Left ventricle myocardium superior (tissue), 1 donor: ENCODE data around the gene PTAR1. TPM values are rescaled to one million over a fixed set of nuclear protein-coding genes. Genes with fewer than 3 reads are reported as not detected.
"Not testable (repeated sequence)": the region's sequence is repeated elsewhere in the genome, so short reads cannot be mapped to it uniquely, and the experiment has no call there.

Experiments used
- ATAC-seq: fragments of 200-7000 bp; cut with Tn5 transposase; one replicate; pipeline ENCODE4 v1.9.1; 2020; ENCODE audit warnings: mild to moderate bottlenecking, moderate library complexity
- DNase-seq: peaks from one replicate; pipeline ENCODE4 v3.0.0-alpha.2; 2020
- intact Hi-C: fragments of 100-400 bp; cut with micrococcal nuclease; formaldehyde crosslinking; loops from one replicate; pipeline ENCODE4 v1.11.0; 2022
- long read RNA-seq: library from polyadenylated mRNA; unstranded; transcript quantifications from one replicate; pipeline ENCODE4 v2.0.0, GENCODE V29; 2021
- total RNA-seq: library from RNA; stranded (reverse); fragmentation: NEBNext Ultra II Directional; extraction: Animal tissue kit (Norgen Biotek cat#: 25700); gene quantifications from one replicate; pipeline ENCODE4 v1.2.1, GENCODE V29; 2021
- donor health status: DM: no; HTN: yes; CAD: no; lungs with severe emphysema.

PTAR1 gene, protein sequence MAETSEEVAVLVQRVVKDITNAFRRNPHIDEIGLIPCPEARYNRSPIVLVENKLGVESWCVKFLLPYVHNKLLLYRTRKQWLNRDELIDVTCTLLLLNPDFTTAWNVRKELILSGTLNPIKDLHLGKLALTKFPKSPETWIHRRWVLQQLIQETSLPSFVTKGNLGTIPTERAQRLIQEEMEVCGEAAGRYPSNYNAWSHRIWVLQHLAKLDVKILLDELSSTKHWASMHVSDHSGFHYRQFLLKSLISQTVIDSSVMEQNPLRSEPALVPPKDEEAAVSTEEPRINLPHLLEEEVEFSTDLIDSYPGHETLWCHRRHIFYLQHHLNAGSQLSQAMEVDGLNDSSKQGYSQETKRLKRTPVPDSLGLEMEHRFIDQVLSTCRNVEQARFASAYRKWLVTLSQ
- 24.9 TPM for total RNA-seq
- long read RNA-seq, partial matches to known transcripts, result 3 of 14 reads
- long read RNA-seq, other reads (novel, unspliced or antisense), result 8 of 14 reads

DNA sequence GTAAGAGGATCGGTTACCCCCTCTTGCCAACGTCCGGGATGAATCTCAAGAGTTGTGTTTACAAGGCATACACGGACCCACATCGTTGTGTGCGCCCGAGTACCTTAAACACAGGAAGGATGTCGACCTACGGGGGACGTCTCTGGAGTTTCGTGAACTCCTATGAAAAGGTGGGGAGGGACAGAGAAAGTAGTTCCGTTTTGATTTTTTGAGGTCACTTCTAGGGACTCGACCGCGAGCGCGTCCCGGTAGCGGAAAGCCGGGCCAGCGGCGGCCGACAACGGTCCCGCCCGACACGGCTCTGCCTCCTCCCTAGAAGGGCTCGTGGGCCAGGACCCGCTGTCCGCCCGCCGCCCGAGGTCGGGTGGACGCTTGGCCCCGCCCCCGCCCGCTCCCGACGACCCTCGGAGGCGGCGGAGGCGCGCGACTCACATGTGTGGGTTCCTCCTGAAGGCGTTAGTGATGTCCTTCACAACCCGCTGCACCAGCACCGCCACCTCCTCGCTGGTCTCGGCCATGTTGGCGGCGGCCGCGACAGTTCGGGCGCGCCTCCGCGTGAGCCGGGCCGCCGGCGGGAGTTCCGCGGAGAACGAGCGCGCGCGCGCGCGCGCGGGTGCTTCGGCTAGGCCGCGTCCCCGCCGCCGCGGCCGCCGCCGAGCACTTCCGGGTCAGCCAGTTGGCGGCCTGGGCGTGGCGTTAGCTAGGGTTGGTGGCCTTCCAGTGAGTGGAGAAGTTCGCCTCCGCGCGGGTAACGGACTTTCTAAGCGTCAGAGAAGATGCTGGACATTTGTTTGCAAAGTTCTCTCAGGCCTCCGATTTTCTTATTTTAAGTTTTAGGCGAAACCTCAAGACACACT lies at the start of gene PTAR1:
TSS of gene PTAR1 (minus strand) at position 591 of the 857 bp plus-strand sequence. CDS start at position 518, 73 bp downstream.
- intact Hi-C loops, result loop anchor here (10.0 kb wide), 1 partner anchor 85 kb away; the partner anchor contains the start of gene APBA1
- DNase-seq, result peak; percentile 97
- ATAC-seq, result peak; percentile 98

DNA sequence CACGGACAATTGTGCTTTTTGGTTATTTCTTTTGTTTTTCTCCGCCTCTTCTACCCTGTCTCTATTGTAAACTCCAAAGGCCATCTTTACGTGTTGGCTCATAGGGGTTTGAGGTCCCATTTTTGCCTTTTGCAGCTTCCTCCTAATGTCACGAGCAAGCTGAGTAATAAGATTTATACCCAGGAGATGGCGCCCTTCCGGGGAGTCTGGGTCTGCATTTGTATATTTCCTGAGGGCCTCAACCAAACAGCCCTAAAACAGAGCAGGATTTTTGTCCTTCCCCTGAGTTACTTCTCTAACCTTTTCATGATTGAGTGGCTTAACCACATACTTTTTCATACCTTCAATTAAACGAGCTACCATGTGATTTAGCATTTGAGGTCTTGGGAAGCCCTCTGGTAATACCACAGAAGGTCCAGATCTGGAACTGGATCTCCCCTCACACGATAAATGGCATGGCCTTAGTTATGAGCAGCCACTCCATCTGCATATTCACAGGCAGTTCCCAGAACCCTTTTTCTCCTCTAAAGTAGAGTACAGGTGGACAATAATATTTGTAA lies 49.6 kb upstream of the PTAR1 start:
- intact Hi-C loops, result no loop called here
- DNase-seq, result no peak

GRCh38 chr9:69806627-69807026 lies 46.8 kb upstream of the PTAR1 start:
- intact Hi-C loops, result no loop called here
- ATAC-seq, result no peak
- no peak for DNase-seq

More for the DNA sequence above, 49.6 kb upstream of the PTAR1 start:
- ATAC-seq, result no peak

DNA sequence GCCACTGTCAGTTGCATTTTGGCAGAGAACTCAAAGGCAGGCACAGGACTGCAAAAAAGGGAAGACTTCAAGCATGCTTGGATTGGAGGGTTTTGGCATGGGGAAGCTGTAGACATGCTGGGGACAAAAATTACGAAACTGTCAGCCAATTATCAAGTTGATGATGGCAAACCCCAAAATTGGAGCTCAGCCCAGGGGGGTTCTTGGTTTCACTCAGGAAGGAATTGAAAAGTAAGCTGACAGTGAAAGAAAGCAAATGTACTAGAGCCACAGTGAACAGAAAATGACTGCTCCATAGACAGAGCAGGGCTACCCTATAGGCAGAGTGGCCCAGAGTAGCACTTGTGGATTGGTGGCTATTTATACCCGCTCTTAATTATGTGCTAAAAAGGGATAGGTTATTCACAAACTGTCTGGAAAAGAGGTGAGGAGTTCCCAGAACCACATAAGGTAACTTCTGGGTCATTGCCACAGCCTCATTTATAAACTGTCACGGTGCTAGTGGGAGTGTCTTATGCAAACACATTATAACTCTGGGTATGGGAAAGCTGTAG lies 46.2 kb upstream of the PTAR1 start:
- ATAC-seq (peak; percentile 71), DNase-seq (peak; percentile 41)
- intact Hi-C loops, result no loop called here

- ATAC-seq, result no peak
- intact Hi-C loops, result no loop called here
- no peak for DNase-seq
Measured at GRCh38 chr9:69801989-69802388, 42.2 kb upstream of the PTAR1 start.

DNA sequence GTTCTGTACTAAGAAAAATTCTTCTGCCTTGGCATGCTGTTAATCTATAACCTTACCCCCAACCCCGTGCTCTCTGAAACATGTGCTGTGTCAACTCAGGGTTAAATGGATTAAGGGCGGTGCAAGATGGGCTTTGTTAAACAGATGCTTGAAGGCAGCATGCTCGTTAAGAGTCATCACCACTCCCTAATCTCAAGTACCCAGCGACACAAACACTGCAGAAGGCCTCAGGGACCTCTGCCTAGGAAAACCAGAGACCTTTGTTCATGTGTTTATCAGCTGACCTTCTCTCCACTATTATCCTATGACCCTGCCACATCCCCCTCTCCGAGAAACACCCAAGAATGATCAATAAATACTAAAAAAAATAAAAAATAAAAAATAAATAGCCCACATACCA lies 40.2 kb upstream of the PTAR1 start:
- ATAC-seq, DNase-seq, intact Hi-C loops: not testable (repeated sequence)

GRCh38 chr9:69799521-69799920 lies 39.7 kb upstream of the PTAR1 start:
- DNase-seq, intact Hi-C loops, ATAC-seq: not testable (repeated sequence)

- intact Hi-C loops, result no loop called here
- DNase-seq (no peak), ATAC-seq (no peak)
Measured at GRCh38 chr9:69798744-69799143, 38.9 kb upstream of the PTAR1 start.

DNA sequence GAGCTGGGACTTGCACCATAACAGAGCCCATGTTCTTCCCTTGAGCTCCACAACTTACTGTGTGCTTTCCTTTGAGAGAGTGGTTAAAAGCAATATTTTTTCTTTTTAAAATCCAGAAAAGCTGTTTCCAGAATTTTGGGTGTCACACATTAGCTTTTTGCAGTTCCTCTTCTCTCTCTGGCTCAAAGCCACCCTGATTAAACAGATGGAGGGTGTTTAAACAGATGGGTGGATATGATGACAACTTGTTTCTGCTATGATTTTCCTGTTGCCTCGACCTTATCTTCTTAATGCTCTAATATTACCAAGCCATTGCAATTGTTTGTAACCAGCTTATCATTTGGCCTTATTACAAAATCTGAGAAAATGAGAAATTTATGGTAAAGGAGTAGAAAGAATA lies 37.9 kb upstream of the PTAR1 start:
- ATAC-seq (peak; percentile 43), DNase-seq (no peak)
- intact Hi-C loops, result no loop called here

- intact Hi-C loops, result no loop called here
- no peak for DNase-seq
- no peak for ATAC-seq
Measured at GRCh38 chr9:69794356-69794755, 34.5 kb upstream of the PTAR1 start.

- ATAC-seq, result no peak
- intact Hi-C loops, result no loop called here
- no peak for DNase-seq
Measured at GRCh38 chr9:69785757-69786156, 25.9 kb upstream of the PTAR1 start.

DNA sequence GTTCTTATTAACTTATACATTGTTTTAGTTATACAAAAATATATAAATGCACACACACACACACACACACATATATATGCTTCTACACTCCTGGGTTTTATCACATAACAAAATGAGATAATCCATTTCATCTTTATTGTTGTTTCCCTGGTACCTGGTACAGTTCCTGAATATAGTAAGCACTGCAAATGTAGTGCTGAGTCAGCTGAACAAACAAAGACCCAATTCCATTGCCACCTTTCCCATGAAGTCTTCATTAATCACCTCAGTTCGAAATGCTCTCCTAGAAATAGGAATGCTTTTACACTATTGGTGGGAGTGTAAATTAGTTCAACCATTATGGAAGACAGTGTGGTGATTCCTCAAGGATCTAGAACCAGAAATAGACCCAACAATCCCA lies 13.4 kb upstream of the PTAR1 start:
- intact Hi-C loops, result no loop called here
- DNase-seq (no peak), ATAC-seq (no peak)

- ATAC-seq, result no peak
Measured at GRCh38 chr9:69771775-69772418, 12.1 kb upstream of the PTAR1 start.

GRCh38 chr9:69768716-69769115 lies 8.9 kb upstream of the PTAR1 start:
- intact Hi-C loops, result no loop called here
- ATAC-seq (no peak), DNase-seq (no peak)

More at GRCh38 chr9:69771775-69772418, 12.1 kb upstream of the PTAR1 start:
- intact Hi-C loops, result no loop called here
- no peak for DNase-seq

GRCh38 chr9:69768101-69768500 lies 8.3 kb upstream of the PTAR1 start:
- DNase-seq (no peak), ATAC-seq (no peak)
- intact Hi-C loops, result no loop called here

GRCh38 chr9:69763862-69764261 lies 4.1 kb upstream of the PTAR1 start:
- ATAC-seq, intact Hi-C loops: not testable (repeated sequence)

GRCh38 chr9:69762527-69762926 lies 2.7 kb upstream of the PTAR1 start:
- no peak for DNase-seq
- no peak for ATAC-seq
- intact Hi-C loops, result no loop called here

More at GRCh38 chr9:69763862-69764261, 4.1 kb upstream of the PTAR1 start:
- DNase-seq, result not testable (repeated sequence)

DNA sequence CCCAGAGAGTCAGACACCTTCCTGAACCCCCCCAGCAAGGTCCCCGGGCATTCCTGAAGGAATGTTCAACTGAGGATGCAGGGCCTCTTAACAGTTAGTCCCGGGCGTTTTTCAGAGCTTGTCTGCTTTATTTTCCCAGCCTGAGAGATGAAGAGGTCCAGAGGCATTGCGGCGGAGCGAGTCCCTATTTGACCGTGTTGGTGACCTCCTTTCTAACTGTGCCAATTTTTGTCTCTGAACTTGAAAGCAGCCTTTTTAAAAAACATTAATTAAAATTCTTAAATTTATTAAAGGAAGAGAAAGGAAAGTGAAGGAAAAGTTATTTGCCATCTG lies 433 bp upstream of the PTAR1 start:
- DNase-seq (no peak), ATAC-seq (peak; percentile 10)
- intact Hi-C loops, result no loop called here

DNA sequence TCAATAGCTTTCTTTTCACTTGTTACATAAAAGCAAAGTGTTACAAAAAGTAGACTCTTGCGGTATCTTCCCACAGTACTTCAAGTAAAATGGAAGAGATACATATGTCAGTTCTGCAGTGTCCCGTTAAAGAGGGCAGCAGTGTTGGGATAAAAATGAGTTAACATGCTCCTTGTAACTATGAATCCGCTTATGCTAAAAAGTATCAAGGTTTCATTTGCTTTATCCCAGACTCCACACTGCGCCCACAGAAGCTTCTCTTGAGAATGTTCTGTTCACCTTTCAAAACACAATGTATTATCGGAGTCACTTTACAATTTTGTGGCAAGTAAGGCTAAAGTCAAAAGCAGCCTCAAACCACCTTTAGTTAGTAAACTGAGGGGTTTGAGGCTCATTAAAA lies 790 bp downstream of the PTAR1 start:
- intact Hi-C loops, result loop anchor here (10.0 kb wide), 1 partner anchor 84 kb away; the partner anchor contains the start of gene APBA1
- DNase-seq (no peak), ATAC-seq (peak; percentile 3)
